NT2/D1 (cell line): ENCODE data around the gene KDM4C.
"Not testable (repeated sequence)": the region's sequence is repeated elsewhere in the genome, so short reads cannot be mapped to it uniquely, and the experiment has no call there.

Source experiments
- DNase-seq: peaks from one replicate; pipeline ENCODE4 v3.0.0-alpha.2; 2011; ENCODE audit warnings: low read depth, low spot score
- H3K27me3 ChIP-seq: 2 replicates; pipeline ENCODE4 v1.6.0; 2011; ENCODE audit warnings: mild to moderate bottlenecking; ENCODE audit not compliant: insufficient read length, insufficient read depth
- H3K36me3 ChIP-seq: 2 replicates; pipeline ENCODE4 v1.6.1; 2011; ENCODE audit warnings: mild to moderate bottlenecking, low read length, mixed read lengths; ENCODE audit not compliant: insufficient read depth, insufficient read length
- H3K4me1 ChIP-seq: 2 replicates; pipeline ENCODE4 v1.5.1; 2011; ENCODE audit not compliant: insufficient read depth, insufficient read length
- H3K4me3 ChIP-seq: 2 replicates; pipeline ENCODE4 v1.5.1; 2011; ENCODE audit warnings: low read depth; ENCODE audit not compliant: insufficient read length
- H3K9ac ChIP-seq: 2 replicates; pipeline ENCODE4 v1.6.0; 2011; ENCODE audit warnings: low read depth; ENCODE audit not compliant: insufficient read length
- H3K9me3 ChIP-seq: 2 replicates; pipeline ENCODE4 v1.5.1; 2011; ENCODE audit warnings: mild to moderate bottlenecking, low read length; ENCODE audit not compliant: insufficient read depth
- SUZ12 ChIP-seq: IDR thresholded peaks from 2 replicates; pipeline ENCODE4 v1.6.1; 2011; ENCODE audit not compliant: insufficient read length, insufficient read depth; ENCODE audit errors: extremely low read depth
- YY1 ChIP-seq: IDR thresholded peaks from 2 replicates; pipeline ENCODE4 v1.6.1; 2011; ENCODE audit not compliant: insufficient read length, insufficient read depth
- ZNF274 ChIP-seq: IDR thresholded peaks from 2 replicates; pipeline ENCODE4 v1.6.1; 2011; ENCODE audit warnings: mild to moderate bottlenecking, low read depth, low read length

KDM4C gene

GRCh38 chr9:6716766-6717165 lies 41.0 kb upstream of the KDM4C start:
- no peak for DNase-seq
- Histone ChIP-seq H3K4me3 (no peak overlapping the region), H3K27me3 (no peaks in the 10 kb centered on the region), H3K4me1 (no peaks in the 10 kb centered on the region), H3K9ac (no peak overlapping the region), H3K36me3 (no peaks in the 10 kb centered on the region), H3K9me3 (no peaks in the 10 kb centered on the region)
- TF ChIP-seq ZNF274 (no peak), SUZ12 (no peak), YY1 (no peak)

- H3K4me1 ChIP-seq: no peaks in the 10 kb centered on the region
- no peaks in the 10 kb centered on the region for H3K27me3 ChIP-seq
- no peak for DNase-seq
- no peak overlapping the region for H3K4me3 ChIP-seq
- no peak for TF ChIP-seq YY1
- no peak for TF ChIP-seq ZNF274
- no peak for TF ChIP-seq SUZ12
- no peak overlapping the region for H3K9ac ChIP-seq
- H3K36me3 ChIP-seq: no peaks in the 10 kb centered on the region
- H3K9me3 ChIP-seq: no peaks in the 10 kb centered on the region
Observed at GRCh38 chr9:6723881-6724420, 33.8 kb upstream of the KDM4C start.

DNA sequence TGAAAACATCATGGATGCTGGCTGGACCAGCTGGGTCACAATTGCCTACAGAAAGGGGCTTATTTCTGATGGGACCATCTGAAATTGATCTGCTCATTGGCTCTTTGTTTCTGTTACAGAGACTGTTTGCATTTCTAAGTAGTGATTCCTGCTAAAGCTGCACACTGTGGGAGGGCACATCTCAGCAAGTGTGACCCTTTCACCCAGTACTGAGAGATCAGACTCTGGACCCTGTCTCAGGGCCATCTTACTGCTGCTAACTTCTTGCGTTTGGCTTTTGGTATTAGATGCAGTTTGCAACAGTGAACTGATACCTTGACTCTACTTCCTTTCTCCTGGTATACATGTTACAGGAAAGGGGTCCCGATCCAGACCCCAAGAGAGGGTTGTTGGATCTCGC lies 24.5 kb upstream of the KDM4C start:
- no peak for DNase-seq
- Histone ChIP-seq H3K9me3 (peaks cover 24% of the 10 kb centered on the region; the same call in 1 of the 2 replicates), H3K27me3 (no peaks in the 10 kb centered on the region), H3K4me1 (no peaks in the 10 kb centered on the region), H3K36me3 (no peaks in the 10 kb centered on the region), H3K9ac (no peak overlapping the region), H3K4me3 (no peak overlapping the region)
- TF ChIP-seq SUZ12 (no peak), ZNF274 (no peak), YY1 (no peak)

- H3K4me3 ChIP-seq: no peak overlapping the region
- no peak for TF ChIP-seq YY1
- no peak for TF ChIP-seq ZNF274
- TF ChIP-seq SUZ12: no peak
- H3K27me3 ChIP-seq: no peaks in the 10 kb centered on the region
- no peaks in the 10 kb centered on the region for H3K4me1 ChIP-seq
- peaks cover 24% of the 10 kb centered on the region; the same call in 1 of the 2 replicates for H3K9me3 ChIP-seq
- no peak for DNase-seq
- no peak overlapping the region for H3K9ac ChIP-seq
- no peaks in the 10 kb centered on the region for H3K36me3 ChIP-seq
Observed at GRCh38 chr9:6733831-6734230, 23.9 kb upstream of the KDM4C start.

DNA sequence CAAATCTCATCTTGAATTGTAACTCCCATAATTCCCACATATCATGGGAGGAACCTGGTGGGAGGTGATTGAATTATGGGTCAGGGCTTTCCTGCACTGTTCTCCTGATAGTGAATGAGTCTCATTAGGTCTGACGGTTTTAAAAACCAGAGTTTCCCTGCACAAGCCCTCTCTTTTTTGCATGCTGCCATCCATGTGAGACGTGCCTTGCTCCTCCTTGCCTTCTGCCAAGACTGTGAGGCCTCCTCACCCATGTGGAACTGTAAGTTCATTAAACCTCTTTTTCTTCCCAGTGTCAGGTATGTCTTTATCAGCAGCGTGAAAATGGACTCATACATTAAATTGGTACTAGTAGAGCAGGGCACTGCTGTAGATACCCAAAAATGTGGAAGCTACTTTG lies 22.4 kb upstream of the KDM4C start:
- no peak for DNase-seq
- H3K36me3 ChIP-seq: no peaks in the 10 kb centered on the region
- H3K27me3 ChIP-seq: no peaks in the 10 kb centered on the region
- H3K9ac ChIP-seq: no peak overlapping the region
- H3K9me3 ChIP-seq: peaks cover 24% of the 10 kb centered on the region; the same call in 1 of the 2 replicates
- H3K4me1 ChIP-seq: no peaks in the 10 kb centered on the region
- no peak for TF ChIP-seq ZNF274
- no peak for TF ChIP-seq SUZ12
- no peak for TF ChIP-seq YY1
- H3K4me3 ChIP-seq: no peak overlapping the region

- TF ChIP-seq YY1 (no peak), SUZ12 (no peak), ZNF274 (no peak)
- no peak for DNase-seq
Observed at GRCh38 chr9:6739218-6739617, 18.6 kb upstream of the KDM4C start.

DNA sequence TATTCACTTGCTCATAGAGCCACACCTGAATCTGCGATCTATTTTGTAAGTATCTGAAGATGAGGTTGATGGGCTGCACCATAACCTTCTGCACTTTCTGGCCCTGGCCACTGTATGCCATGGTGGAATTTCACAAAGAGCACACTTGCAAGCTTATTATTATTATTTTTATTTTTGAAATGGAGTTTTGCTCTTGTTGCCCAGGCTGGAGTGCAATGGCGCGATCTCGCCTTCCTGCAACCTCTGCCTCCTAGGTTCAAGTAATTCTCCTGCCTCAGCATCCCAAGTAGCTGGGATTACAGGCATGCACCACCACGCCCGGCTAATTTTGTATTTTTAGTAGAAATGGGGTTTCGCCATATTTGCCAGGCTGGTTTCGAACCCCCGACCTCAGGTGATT lies 8.9 kb upstream of the KDM4C start:
- not testable (repeated sequence) for H3K27me3 ChIP-seq, H3K4me3 ChIP-seq, H3K4me1 ChIP-seq, H3K36me3 ChIP-seq, H3K9ac ChIP-seq, DNase-seq, H3K9me3 ChIP-seq

More at GRCh38 chr9:6739218-6739617, 18.6 kb upstream of the KDM4C start:
- Histone ChIP-seq H3K36me3 (no peaks in the 10 kb centered on the region), H3K27me3 (no peaks in the 10 kb centered on the region), H3K4me1 (no peaks in the 10 kb centered on the region), H3K9me3 (peaks cover 24% of the 10 kb centered on the region; the same call in 1 of the 2 replicates), H3K9ac (no peak overlapping the region), H3K4me3 (no peak overlapping the region)

DNA sequence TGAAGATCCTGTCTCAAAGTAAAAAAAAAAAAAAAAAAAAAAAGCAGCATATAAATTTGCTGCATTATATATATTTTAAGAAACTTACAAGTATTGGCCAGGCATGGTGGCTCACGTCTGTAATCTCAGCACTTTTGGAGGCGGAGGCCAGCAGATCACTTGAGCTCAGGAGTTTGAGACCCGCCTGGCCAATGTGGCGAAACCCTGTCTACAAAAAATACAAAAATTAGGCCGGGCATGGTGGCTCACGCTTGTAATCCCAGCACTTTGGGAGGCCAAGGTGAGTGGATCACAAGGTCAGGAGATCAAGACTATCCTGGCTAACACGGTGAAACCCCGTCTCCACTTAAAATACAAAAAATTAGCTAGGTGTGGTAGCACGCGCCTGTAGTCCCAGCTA lies 2.9 kb upstream of the KDM4C start:
- not testable (repeated sequence) for H3K27me3 ChIP-seq, H3K4me1 ChIP-seq, H3K4me3 ChIP-seq, H3K9me3 ChIP-seq, H3K9ac ChIP-seq, H3K36me3 ChIP-seq, DNase-seq
